Neural cell (in vitro differentiated cells): ENCODE data around the gene SYK. TPM values are rescaled to one million over a fixed set of nuclear protein-coding genes. Genes with fewer than 3 reads are reported as not detected.
"Not testable (repeated sequence)": the region's sequence is repeated elsewhere in the genome, so short reads cannot be mapped to it uniquely, and the experiment has no call there.

Source experiments
- H2AFZ ChIP-seq: fragments of 200-600, 300-800 bp; sonication (generic), shearing (Covaris generic); 2 replicates; pipeline ENCODE4 v1.6.0; 2014; ENCODE audit warnings: low read depth, mild to moderate bottlenecking, antibody characterized with exemption, low read length, moderate library complexity
- H3F3A ChIP-seq: fragments of 200-600 bp; shearing (Covaris generic); 2 replicates; pipeline ENCODE4 v1.6.1; 2016; ENCODE audit warnings: mild to moderate bottlenecking, moderate library complexity, mixed read lengths, antibody characterized with exemption, low read length; ENCODE audit not compliant: insufficient read depth, poor library complexity, severe bottlenecking
- H3K27ac ChIP-seq: fragments of 200-600, 300-800 bp; sonication (generic), shearing (Covaris generic); 2 replicates; pipeline ENCODE4 v1.5.1; 2014; ENCODE audit warnings: mild to moderate bottlenecking, low read length, moderate library complexity
- H3K27me3 ChIP-seq: fragments of 300-800, 200-600 bp; sonication (generic), shearing (Covaris generic); 2 replicates; pipeline ENCODE4 v1.6.0; 2014; ENCODE audit warnings: mild to moderate bottlenecking, low read depth, low read length, moderate library complexity; ENCODE audit not compliant: insufficient read depth
- H3K36me3 ChIP-seq: fragments of 300-800, 200-600 bp; sonication (generic), shearing (Covaris generic); 2 replicates; pipeline ENCODE4 v1.5.1; 2014; ENCODE audit warnings: mild to moderate bottlenecking, antibody characterized with exemption, low read length, moderate library complexity; ENCODE audit not compliant: insufficient read depth
- H3K4me2 ChIP-seq: fragments of 300-800, 200-600 bp; sonication (generic), shearing (Covaris generic); 2 replicates; pipeline ENCODE4 v1.6.0; 2014; ENCODE audit warnings: mild to moderate bottlenecking, low read length
- H3K4me3 ChIP-seq: fragments of 300-800, 200-600 bp; sonication (generic), shearing (Covaris generic); 2 replicates; pipeline ENCODE4 v1.5.1; 2014; ENCODE audit warnings: mild to moderate bottlenecking, low read length, moderate library complexity
- H3K79me2 ChIP-seq: fragments of 200-600 bp; shearing (Covaris generic); replicated peaks from 2 replicates; pipeline ENCODE4 v1.6.0; 2014; ENCODE audit warnings: mild to moderate bottlenecking, low read length, moderate library complexity; ENCODE audit not compliant: insufficient read depth
- H3K9ac ChIP-seq: fragments of 300-800, 200-600 bp; sonication (generic), shearing (Covaris generic); 2 replicates; pipeline ENCODE4 v1.6.1; 2016; ENCODE audit warnings: mild to moderate bottlenecking, low read length, mixed read lengths
- H3K9me2 ChIP-seq: fragments of 200-600 bp; shearing (Covaris generic); 2 replicates; pipeline ENCODE4 v1.6.1; 2016; ENCODE audit warnings: mild to moderate bottlenecking, low read length, mixed read lengths; ENCODE audit not compliant: insufficient read depth
- H3K9me3 ChIP-seq: fragments of 200-600, 300-800 bp; sonication (generic), shearing (Covaris generic); 2 replicates; pipeline ENCODE4 v1.6.1; 2016; ENCODE audit warnings: mild to moderate bottlenecking, mixed run types, low read length, moderate library complexity, mixed read lengths
- H4K20me1 ChIP-seq: fragments of 200-600 bp; shearing (Covaris generic); 2 replicates; pipeline ENCODE4 v1.6.1; 2016; ENCODE audit warnings: mild to moderate bottlenecking, mixed run types; ENCODE audit not compliant: insufficient read depth
- CTCF ChIP-seq: fragments of 450-650 bp; IDR thresholded peaks from 2 replicates; pipeline ENCODE4 v1.5.1; 2014; ENCODE audit warnings: antibody characterized with exemption, mild to moderate bottlenecking, moderate library complexity; ENCODE audit not compliant: poor library complexity, severe bottlenecking
- EP300 ChIP-seq: fragments of 450-650 bp; conservative IDR thresholded peaks from 2 replicates; pipeline ENCODE4 v1.6.1; 2014; ENCODE audit warnings: antibody characterized with exemption, mild to moderate bottlenecking, moderate library complexity; ENCODE audit not compliant: poor library complexity, severe bottlenecking
- EZH2 ChIP-seq: fragments of 200-600, 300-800 bp; shearing (Covaris generic), sonication (generic); IDR thresholded peaks from 2 replicates; pipeline ENCODE4 v1.6.1; 2014; ENCODE audit warnings: antibody characterized with exemption, low read length, borderline replicate concordance, mild to moderate bottlenecking; ENCODE audit not compliant: insufficient read depth, poor library complexity, severe bottlenecking
- MXI1 ChIP-seq: fragments of 450-650 bp; conservative IDR thresholded peaks from 2 replicates; pipeline ENCODE4 v1.6.1; 2014; ENCODE audit warnings: antibody characterized with exemption, mild to moderate bottlenecking; ENCODE audit not compliant: poor library complexity, severe bottlenecking
- POLR2AphosphoS5 ChIP-seq: IDR thresholded peaks from 2 replicates; pipeline ENCODE4 v1.6.1; 2012
- RAD21 ChIP-seq: fragments of 450-650 bp; conservative IDR thresholded peaks from 2 replicates; pipeline ENCODE4 v1.6.1; 2014; ENCODE audit warnings: antibody characterized with exemption, mild to moderate bottlenecking, moderate library complexity
- REST ChIP-seq: IDR thresholded peaks from 2 replicates; pipeline ENCODE4 v1.6.1; 2012; ENCODE audit warnings: borderline replicate concordance
- SMC3 ChIP-seq: fragments of 450-650 bp; conservative IDR thresholded peaks from 2 replicates; pipeline ENCODE4 v1.6.1; 2014; ENCODE audit warnings: antibody characterized with exemption, mild to moderate bottlenecking, moderate library complexity; ENCODE audit not compliant: poor library complexity
- TAF1 ChIP-seq: IDR thresholded peaks from 2 replicates; pipeline ENCODE4 v1.6.1; 2012; ENCODE audit warnings: low read depth
- polyA plus RNA-seq: library from polyadenylated mRNA; depleted of rRNA; stranded (reverse); fragments of >200 nt; gene quantifications from 2 replicates; pipeline ENCODE4 v1.2.3, GENCODE V29; 2014

The SYK gene
- polyA plus RNA-seq, 1 donor from 2014 or later, result not detected

GRCh38 chr9:90789862-90790261 lies 11.8 kb upstream of the SYK start:
- Histone ChIP-seq H3K9me3 (no peaks in the 10 kb centered on the region), H3K79me2 (no peaks in the 10 kb centered on the region), H3K9me2 (no peaks in the 10 kb centered on the region), H2AFZ (no peak overlapping the region), H3K36me3 (no peaks in the 10 kb centered on the region), H3K27ac (no peak overlapping the region), H4K20me1 (no peaks in the 10 kb centered on the region), H3K27me3 (no peaks in the 10 kb centered on the region), H3K9ac (no peak overlapping the region), H3K4me3 (no peak overlapping the region), H3F3A (no peaks in the 10 kb centered on the region), H3K4me2 (no peak overlapping the region)
- no peak for TF ChIP-seq CTCF
- TF ChIP-seq POLR2AphosphoS5, result no peak
- TF ChIP-seq EZH2, result no peak
- TF ChIP-seq RAD21, result no peak
- no peak for TF ChIP-seq TAF1
- no peak for TF ChIP-seq EP300

GRCh38 chr9:90793024-90793423 lies 8.6 kb upstream of the SYK start:
- not testable (repeated sequence) for H3K9ac ChIP-seq, H3K9me2 ChIP-seq, H3K79me2 ChIP-seq, H3K36me3 ChIP-seq, H3F3A ChIP-seq, H3K27me3 ChIP-seq, H3K4me2 ChIP-seq, H2AFZ ChIP-seq, H3K27ac ChIP-seq, H4K20me1 ChIP-seq, H3K4me3 ChIP-seq, H3K9me3 ChIP-seq

GRCh38 chr9:90793729-90794128 lies 7.9 kb upstream of the SYK start:
- Histone ChIP-seq H4K20me1 (no peaks in the 10 kb centered on the region), H2AFZ (no peak overlapping the region), H3K79me2 (no peaks in the 10 kb centered on the region), H3K9me2 (no peaks in the 10 kb centered on the region), H3K9me3 (no peaks in the 10 kb centered on the region), H3K36me3 (no peaks in the 10 kb centered on the region), H3K9ac (no peak overlapping the region), H3F3A (no peaks in the 10 kb centered on the region), H3K4me3 (no peak overlapping the region), H3K4me2 (no peak overlapping the region), H3K27ac (no peak overlapping the region), H3K27me3 (no peaks in the 10 kb centered on the region)
- TF ChIP-seq EP300 (no peak), TAF1 (no peak), POLR2AphosphoS5 (no peak), EZH2 (no peak), REST (no peak), MXI1 (no peak), RAD21 (no peak), CTCF (no peak), SMC3 (no peak)
